Activated CD4-positive, alpha-beta T cell treated with anti-CD3 and anti-CD28 coated beads for 36 hours (primary cell): ENCODE data around the gene TPRG1. TPM values are rescaled to one million over a fixed set of nuclear protein-coding genes. Genes with fewer than 3 reads are reported as not detected.
A peak's percentile ranks its signal among the peaks of the same experiment; 100 is the strongest.

Experiments used
- ATAC-seq: fragments of 200-7000 bp; cut with Tn5 transposase; one replicate; pipeline ENCODE4 v1.10.0; 2021; ENCODE audit warnings: mild to moderate bottlenecking, moderate library complexity
- CTCF ChIA-PET: fragments of 350-600 bp; sonication (Branson Sonifier 250); formaldehyde crosslinking; loops from one replicate; lab custom pipeline; 2021; ENCODE audit warnings: antibody characterized with exemption; lab: Charles Lee
- POLR2A ChIA-PET: fragments of 350-600 bp; sonication (Branson Sonifier 250); formaldehyde crosslinking; loops from one replicate; lab custom pipeline; 2021; ENCODE audit warnings: antibody characterized with exemption, inconsistent platforms; lab: Charles Lee
- DNase-seq: peaks from one replicate; pipeline ENCODE4 v3.0.0-alpha.2; 2020
- H3K27ac Mint-ChIP-seq: one replicate; pipeline ENCODE4 v1.8.0; 2021; ENCODE audit warnings: mixed read lengths
- H3K27me3 Mint-ChIP-seq: one replicate; pipeline ENCODE4 v1.8.0; 2021; ENCODE audit warnings: mixed read lengths
- H3K36me3 Mint-ChIP-seq: one replicate; pipeline ENCODE4 v1.8.0; 2021; ENCODE audit warnings: low read depth, mixed read lengths
- H3K4me1 Mint-ChIP-seq: one replicate; pipeline ENCODE4 v1.8.0; 2021; ENCODE audit warnings: mixed read lengths
- H3K4me3 Mint-ChIP-seq: one replicate; pipeline ENCODE4 v1.8.0; 2021; ENCODE audit warnings: mild to moderate bottlenecking, moderate library complexity, mixed read lengths
- H3K9me3 Mint-ChIP-seq: one replicate; pipeline ENCODE4 v1.8.0; 2021; ENCODE audit warnings: low read depth, mixed read lengths
- intact Hi-C, 2 experiments: fragments of 100-400 bp; cut with DNase I in 1 of 2; cut with micrococcal nuclease in 1 of 2; formaldehyde crosslinking; loops; one replicate each; pipeline versions ENCODE4 v1.14.2 to v1.15.1; 2022 to 2024; cut with DNase I, micrococcal nuclease
- total RNA-seq, 2 experiments: library from RNA; stranded (reverse); gene quantifications; one replicate each; pipeline ENCODE4 v1.2.3, GENCODE V29; 2021

Gene TPRG1
- total RNA-seq, 2 experiments from 2014 or later, result 11.6 to 11.9 TPM

DNA sequence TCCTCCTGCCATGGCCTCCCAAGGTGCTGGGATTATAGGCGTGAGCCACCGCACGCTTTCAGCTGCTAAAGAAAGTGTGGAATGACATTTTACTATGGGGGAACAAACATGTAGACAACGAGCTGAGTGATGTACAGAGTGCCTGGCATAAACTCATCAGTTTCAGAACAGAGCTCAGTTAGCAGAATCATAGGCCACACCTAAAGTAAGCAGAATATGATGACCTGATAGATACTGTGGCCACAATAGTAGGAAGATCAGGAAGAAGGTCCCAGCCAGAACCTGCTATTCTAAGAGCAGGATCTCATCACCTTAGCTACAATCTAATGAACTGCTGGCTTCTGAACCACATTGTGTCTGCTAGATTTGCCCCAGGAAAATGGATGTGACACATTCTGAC lies 158.3 kb downstream of the TPRG1 start:
- Mint-ChIP-seq H3K36me3 (peaks cover 13% of the 10 kb centered on the region), H3K4me3 (no peak overlapping the region), H3K27me3 (no peaks in the 10 kb centered on the region), H3K4me1 (peaks cover 70% of the 10 kb centered on the region), H3K27ac (peak overlapping the region; percentile 51), H3K9me3 (peaks cover 4% of the 10 kb centered on the region)
- CTCF ChIA-PET, result interaction anchor here (1.5 to 3.1 kb wide), 6 partner anchors 9 to 632 kb away, joined by 3 to 15 read pairs (median 6); no protein-coding TSS in a partner anchor
- intact Hi-C loops, result loop anchor here (5.0 kb wide), 2 partner anchors 33 to 617 kb away; no protein-coding TSS in a partner anchor
- ATAC-seq (no peak), DNase-seq (no peak)
- POLR2A ChIA-PET, result interaction anchor here (0.7 to 1.9 kb wide), 2 partner anchors 21 to 257 kb away, joined by 3 to 7 read pairs; no protein-coding TSS in a partner anchor

DNA sequence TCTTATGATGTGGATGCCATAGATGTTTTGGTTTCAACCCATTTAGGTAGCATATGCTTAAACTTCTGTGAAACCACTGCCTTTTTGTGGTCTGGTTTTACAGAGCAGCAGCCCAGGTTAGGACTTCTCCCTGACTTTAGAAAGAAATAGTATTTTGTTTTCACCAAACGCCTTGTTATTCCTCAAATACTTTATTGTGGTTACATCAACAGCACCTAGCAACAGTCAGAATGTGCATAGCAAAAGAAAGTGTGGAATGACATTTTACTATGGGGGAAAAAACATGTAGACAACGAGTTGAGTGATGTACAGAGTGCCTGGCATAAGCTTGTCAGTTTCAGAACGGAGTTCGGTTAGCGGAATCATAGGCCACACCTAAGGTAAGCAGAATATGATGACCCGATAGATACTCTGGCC lies 159.2 kb downstream of the TPRG1 start:
- DNase-seq (peak; percentile 34), ATAC-seq (peak; percentile 76)
- intact Hi-C loops, result loop anchor here (1.0 to 5.0 kb wide), 3 partner anchors 34 to 616 kb away; no protein-coding TSS in a partner anchor
- Mint-ChIP-seq H3K27me3 (no peaks in the 10 kb centered on the region), H3K36me3 (peaks cover 9% of the 10 kb centered on the region), H3K27ac (peak overlapping the region; percentile 65), H3K9me3 (peaks cover 2% of the 10 kb centered on the region), H3K4me1 (peaks cover 65% of the 10 kb centered on the region), H3K4me3 (peak overlapping the region; percentile 3)
- POLR2A ChIA-PET, result interaction anchor here (0.5 to 1.9 kb wide), 3 partner anchors 22 to 30 kb away, joined by 3 to 7 read pairs (median 5); no protein-coding TSS in a partner anchor
- CTCF ChIA-PET, result interaction anchor here (0.7 to 3.1 kb wide), 7 partner anchors 9 to 296 kb away, joined by 3 to 15 read pairs (median 6); no protein-coding TSS in a partner anchor

DNA sequence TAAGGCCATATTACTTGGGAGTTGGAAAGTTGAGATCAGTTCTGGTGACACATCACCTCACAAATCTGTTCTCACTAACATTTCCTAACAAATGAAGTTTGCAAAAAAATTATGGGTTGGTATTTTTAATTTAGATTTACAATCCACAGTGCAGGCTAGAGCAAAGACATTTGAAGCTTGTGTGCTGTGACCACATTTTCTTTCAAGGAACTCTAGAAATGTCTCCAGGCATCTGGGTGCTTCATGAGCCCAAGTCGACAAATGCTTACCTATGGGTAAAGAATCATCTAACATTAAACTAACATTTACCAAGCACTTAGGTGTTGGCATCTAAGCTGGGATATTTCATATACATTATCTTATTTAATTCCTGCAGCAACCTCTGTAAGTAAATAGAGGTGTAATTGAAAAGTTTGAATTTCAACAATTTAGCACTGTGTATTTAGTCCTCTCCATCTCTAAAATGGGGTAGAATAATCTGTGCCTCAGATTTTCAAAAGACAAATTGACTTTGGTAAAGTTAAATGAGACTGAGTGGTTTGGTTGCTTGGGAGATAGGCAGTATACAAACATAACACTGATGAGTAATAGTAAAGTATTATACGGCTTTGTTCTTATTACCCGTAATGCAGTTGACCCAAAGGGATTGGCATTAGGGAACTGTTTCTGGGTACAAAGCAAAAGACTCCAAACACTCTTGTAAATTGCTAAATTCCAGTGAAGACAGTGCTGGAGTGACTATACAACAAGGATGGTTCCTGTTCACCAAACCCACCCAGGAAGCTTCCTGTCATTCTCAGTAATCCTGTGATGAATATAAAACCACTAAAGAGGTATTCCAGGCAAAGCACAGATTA lies 162.5 kb downstream of the TPRG1 start:
- intact Hi-C loops, result loop anchor here (5.0 kb wide), 2 partner anchors 37 to 613 kb away; no protein-coding TSS in a partner anchor
- H3K4me1 Mint-ChIP-seq, result peaks cover 42% of the 10 kb centered on the region
- H3K27me3 Mint-ChIP-seq, result no peaks in the 10 kb centered on the region
- H3K9me3 Mint-ChIP-seq, result peaks cover 2% of the 10 kb centered on the region
- no peak for DNase-seq
- H3K27ac Mint-ChIP-seq, result no peak overlapping the region
- ATAC-seq, result peak; percentile 19
- no peak overlapping the region for H3K4me3 Mint-ChIP-seq
- ChIA-PET POLR2A (no interaction called here), CTCF (interaction anchor here (0.8 to 1.7 kb wide), 4 partner anchors 9 to 24 kb away, joined by 3 to 4 read pairs (median 4); no protein-coding TSS in a partner anchor)
- peaks cover 7% of the 10 kb centered on the region for H3K36me3 Mint-ChIP-seq

DNA sequence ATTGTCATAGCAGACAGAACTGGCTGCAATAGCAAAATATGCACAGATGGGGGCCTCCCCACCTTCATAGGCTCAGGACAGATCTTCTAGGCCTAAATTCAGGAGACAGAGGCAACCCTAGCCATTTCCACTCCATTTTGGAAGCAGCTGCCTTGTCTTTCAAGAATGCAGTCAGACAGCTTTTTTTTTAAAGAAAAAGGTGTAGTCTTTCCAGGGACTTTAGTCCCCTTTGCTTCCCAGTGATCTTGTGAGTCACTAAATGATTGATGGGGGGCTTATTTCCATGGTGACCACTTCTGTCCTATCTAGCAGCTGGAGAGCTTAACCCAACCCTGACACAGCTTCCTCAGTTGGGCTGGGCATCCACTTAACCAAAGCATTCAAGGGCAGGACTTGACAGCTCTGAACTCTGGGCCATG lies 165.9 kb downstream of the TPRG1 start:
- H3K36me3 Mint-ChIP-seq, result peaks cover 5% of the 10 kb centered on the region
- no peak for ATAC-seq
- CTCF ChIA-PET, result interaction anchor here (2.9 kb wide), 1 partner anchor 17 kb away, joined by 11 read pairs; no protein-coding TSS in a partner anchor
- H3K9me3 Mint-ChIP-seq, result peaks cover 2% of the 10 kb centered on the region
- H3K4me3 Mint-ChIP-seq, result no peak overlapping the region
- no peaks in the 10 kb centered on the region for H3K27me3 Mint-ChIP-seq
- H3K27ac Mint-ChIP-seq, result no peak overlapping the region
- POLR2A ChIA-PET, result interaction anchor here (0.7 kb wide), 1 partner anchor 61 kb away, joined by 3 read pairs; no protein-coding TSS in a partner anchor
- DNase-seq, result no peak
- peaks cover 22% of the 10 kb centered on the region for H3K4me1 Mint-ChIP-seq
- intact Hi-C loops, result no loop called here

DNA sequence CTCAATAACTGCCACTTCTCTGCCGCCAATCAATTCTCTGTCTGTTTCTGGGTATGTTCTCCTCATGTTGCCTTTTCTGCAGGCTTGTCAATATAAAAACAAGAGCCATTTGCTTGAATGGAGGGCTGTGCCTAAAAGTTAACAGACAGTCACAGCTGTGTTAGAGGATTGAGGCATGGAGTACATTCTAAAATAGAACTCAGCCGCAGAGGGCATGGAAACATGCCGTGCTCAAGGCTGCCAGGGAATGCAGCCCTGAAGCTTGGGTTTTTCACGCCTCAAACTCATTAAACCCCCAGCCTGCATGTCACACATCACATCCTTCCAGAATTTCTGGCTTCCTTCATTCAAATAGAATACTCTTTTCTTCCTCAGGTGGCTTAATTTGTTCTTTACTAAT lies 166.6 kb downstream of the TPRG1 start:
- ChIA-PET POLR2A (no interaction called here), CTCF (interaction anchor here (0.6 to 2.9 kb wide), 2 partner anchors 17 to 674 kb away, joined by 3 to 11 read pairs; no protein-coding TSS in a partner anchor)
- peaks cover 22% of the 10 kb centered on the region for H3K4me1 Mint-ChIP-seq
- ATAC-seq (no peak), DNase-seq (no peak)
- peaks cover 2% of the 10 kb centered on the region for H3K9me3 Mint-ChIP-seq
- H3K36me3 Mint-ChIP-seq, result peaks cover 4% of the 10 kb centered on the region
- no peak overlapping the region for H3K27ac Mint-ChIP-seq
- intact Hi-C loops, result no loop called here
- H3K27me3 Mint-ChIP-seq, result no peaks in the 10 kb centered on the region
- no peak overlapping the region for H3K4me3 Mint-ChIP-seq

DNA sequence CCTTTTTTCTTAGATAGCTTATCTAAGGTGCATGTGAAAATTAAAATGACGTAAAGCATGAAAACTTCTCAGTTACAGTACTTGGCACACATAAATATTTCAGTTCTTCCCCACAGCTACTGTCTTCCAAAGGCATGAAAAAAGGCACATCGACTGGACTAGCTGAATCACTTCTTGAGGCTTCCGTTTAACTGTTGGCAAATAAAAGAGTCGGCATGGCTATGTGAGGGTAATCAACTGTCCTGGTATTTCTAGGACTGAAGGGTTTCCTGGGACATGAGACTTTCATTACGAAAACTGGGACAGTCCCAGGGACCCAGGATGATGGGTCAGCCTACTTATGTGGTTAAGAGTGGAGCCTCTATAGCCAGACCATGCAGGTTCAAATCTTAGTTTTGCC lies 168.2 kb downstream of the TPRG1 start:
- intact Hi-C loops, result loop anchor here in 1 of 2 experiments (5.0 kb wide), 1 partner anchor 612 kb away; no protein-coding TSS in a partner anchor
- H3K27me3 Mint-ChIP-seq, result no peaks in the 10 kb centered on the region

DNA sequence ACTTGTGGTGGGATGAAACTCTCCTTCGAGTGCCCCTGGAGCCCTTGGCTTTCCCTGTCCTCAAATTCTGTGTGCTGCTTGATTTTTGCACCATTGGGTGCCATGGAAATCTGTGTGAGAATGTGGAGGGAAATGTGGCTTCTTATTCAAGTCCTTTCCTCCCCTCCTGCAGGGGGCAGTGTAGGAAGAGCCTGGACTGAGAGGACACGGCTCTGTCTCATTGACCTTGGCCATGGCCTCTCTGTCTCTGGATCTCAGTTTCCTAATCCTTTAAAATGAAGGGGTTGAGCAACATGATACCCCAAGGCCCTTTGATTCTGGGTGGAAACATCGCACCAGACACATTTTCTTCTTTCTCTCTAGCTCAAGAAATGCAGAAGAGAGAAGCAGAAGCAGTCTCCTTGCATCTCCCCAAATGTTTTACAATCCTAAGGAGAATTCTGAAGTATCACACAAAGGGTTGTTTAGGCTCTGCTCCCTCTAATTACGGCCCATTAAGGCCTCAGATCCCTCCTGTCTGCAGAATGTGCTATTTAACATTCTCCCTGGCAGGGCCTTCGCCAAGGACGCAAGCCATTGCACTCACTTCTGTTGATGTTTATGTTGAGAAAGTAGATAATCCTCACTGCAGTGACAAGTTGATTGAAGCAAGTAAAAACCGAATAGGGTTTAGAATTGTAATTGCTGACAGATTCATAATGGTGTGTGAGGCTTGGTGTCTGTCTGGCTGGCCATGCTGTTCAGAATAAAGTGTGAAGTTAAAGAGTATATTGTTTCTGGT lies 169.1 kb downstream of the TPRG1 start:
- peaks cover 4% of the 10 kb centered on the region for H3K36me3 Mint-ChIP-seq
- intact Hi-C loops, result loop anchor here in 1 of 2 experiments (5.0 kb wide), 1 partner anchor 611 kb away; no protein-coding TSS in a partner anchor
- no peak overlapping the region for H3K27ac Mint-ChIP-seq
- H3K27me3 Mint-ChIP-seq, result no peaks in the 10 kb centered on the region
- CTCF ChIA-PET, result interaction anchor here (1.4 kb wide), 1 partner anchor 9 kb away, joined by 5 read pairs; no protein-coding TSS in a partner anchor
- ATAC-seq, result no peak
- peaks cover 3% of the 10 kb centered on the region for H3K4me1 Mint-ChIP-seq
- peak; percentile 42 for DNase-seq
- H3K9me3 Mint-ChIP-seq, result peaks cover 2% of the 10 kb centered on the region
- H3K4me3 Mint-ChIP-seq, result no peak overlapping the region
- POLR2A ChIA-PET, result no interaction called here

More for the DNA sequence above, 168.2 kb downstream of the TPRG1 start:
- H3K4me3 Mint-ChIP-seq, result no peak overlapping the region
- no peak for DNase-seq
- no peak for ATAC-seq
- peaks cover 6% of the 10 kb centered on the region for H3K4me1 Mint-ChIP-seq
- H3K36me3 Mint-ChIP-seq, result peaks cover 4% of the 10 kb centered on the region
- peaks cover 2% of the 10 kb centered on the region for H3K9me3 Mint-ChIP-seq
- ChIA-PET POLR2A (no interaction called here), CTCF (interaction anchor here (1.4 to 2.9 kb wide), 3 partner anchors 8 to 15 kb away, joined by 5 to 11 read pairs (median 5); no protein-coding TSS in a partner anchor)
- H3K27ac Mint-ChIP-seq, result no peak overlapping the region

DNA sequence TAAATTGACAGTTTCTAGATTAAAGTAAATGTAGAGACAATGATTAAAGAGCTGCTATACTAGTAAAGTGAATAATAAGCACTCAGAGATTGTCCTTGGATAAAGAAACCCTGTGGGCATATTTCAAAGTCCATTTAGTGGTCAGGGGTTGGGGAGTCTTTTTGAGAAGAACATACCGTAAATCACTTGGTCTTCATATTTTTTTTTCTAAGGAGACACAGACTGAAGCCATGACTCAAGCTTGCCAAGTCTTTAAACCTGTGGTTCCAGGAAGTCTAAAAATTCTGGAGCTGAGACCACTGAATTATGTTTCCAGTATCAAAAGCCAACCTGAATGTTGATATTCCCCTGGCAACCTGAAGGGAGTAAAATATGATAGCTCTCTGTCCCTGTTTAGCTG lies 171.0 kb downstream of the TPRG1 start:
- Mint-ChIP-seq H3K27ac (no peak overlapping the region), H3K36me3 (no peaks in the 10 kb centered on the region), H3K9me3 (peaks cover 2% of the 10 kb centered on the region), H3K27me3 (no peaks in the 10 kb centered on the region), H3K4me1 (peaks cover 2% of the 10 kb centered on the region), H3K4me3 (no peak overlapping the region)
- DNase-seq (no peak), ATAC-seq (no peak)
- intact Hi-C loops, result loop anchor here in 1 of 2 experiments (5.0 kb wide), 1 partner anchor 609 kb away; no protein-coding TSS in a partner anchor
- CTCF ChIA-PET, result interaction anchor here (0.8 to 1.3 kb wide), 3 partner anchors 9 to 70 kb away, joined by 3 to 4 read pairs (median 4); no protein-coding TSS in a partner anchor
- POLR2A ChIA-PET, result no interaction called here

DNA sequence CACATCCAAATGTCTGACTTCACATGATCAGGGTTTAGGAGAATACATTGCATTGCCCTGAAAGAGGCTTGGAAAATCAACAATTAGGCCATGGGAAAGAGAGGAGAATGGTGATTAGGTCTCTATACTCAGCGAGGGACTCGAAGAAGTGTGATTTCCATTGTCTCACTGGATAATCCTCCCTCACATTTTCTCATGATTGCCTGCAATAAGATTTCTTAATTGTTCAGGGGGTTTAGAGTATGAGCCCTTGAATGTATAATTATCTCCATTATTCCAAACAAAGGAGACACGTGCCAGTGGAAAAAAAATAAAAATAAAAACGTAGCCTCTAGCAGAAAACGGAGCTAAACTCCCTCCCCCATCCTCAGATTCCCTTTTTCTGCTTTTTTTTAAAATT lies 173.2 kb downstream of the TPRG1 start:
- no peak for DNase-seq
- Mint-ChIP-seq H3K4me1 (peaks cover 2% of the 10 kb centered on the region), H3K36me3 (no peaks in the 10 kb centered on the region), H3K9me3 (peaks cover 2% of the 10 kb centered on the region), H3K4me3 (no peak overlapping the region), H3K27me3 (no peaks in the 10 kb centered on the region), H3K27ac (no peak overlapping the region)
- ATAC-seq, result no peak
- ChIA-PET POLR2A (no interaction called here), CTCF (interaction anchor here (1.0 kb wide), 1 partner anchor 69 kb away, joined by 3 read pairs; no protein-coding TSS in a partner anchor)
- intact Hi-C loops, result loop anchor here in 1 of 2 experiments (5.0 kb wide), 1 partner anchor 607 kb away; no protein-coding TSS in a partner anchor

DNA sequence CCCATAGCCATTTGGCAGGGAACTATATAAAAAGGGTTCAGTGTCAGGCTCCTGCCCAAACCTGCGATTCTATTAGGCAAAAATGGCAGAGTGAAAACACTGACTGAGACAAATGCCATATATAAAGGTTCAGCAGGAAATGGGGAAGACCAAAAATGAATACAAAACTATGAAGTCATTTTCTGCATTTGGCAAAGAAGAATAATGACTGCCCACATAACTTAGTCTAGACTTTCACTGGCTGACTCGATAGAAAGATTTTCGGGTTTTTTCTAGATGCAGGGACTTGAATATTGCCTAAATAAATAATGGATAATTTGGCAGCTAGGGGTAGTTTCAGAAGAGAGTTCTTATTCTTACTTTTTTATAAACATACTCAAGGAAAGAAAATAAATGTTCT lies 178.0 kb downstream of the TPRG1 start:
- Mint-ChIP-seq H3K27ac (no peak overlapping the region), H3K9me3 (peaks cover 2% of the 10 kb centered on the region), H3K4me1 (peaks cover 7% of the 10 kb centered on the region), H3K36me3 (no peaks in the 10 kb centered on the region), H3K27me3 (no peaks in the 10 kb centered on the region), H3K4me3 (no peak overlapping the region)
- intact Hi-C loops, result no loop called here
- ChIA-PET POLR2A (no interaction called here), CTCF (interaction anchor here (0.7 kb wide), 2 partner anchors 19 to 563 kb away, joined by 3 to 6 read pairs; no protein-coding TSS in a partner anchor)
- no peak for DNase-seq
- ATAC-seq, result no peak
